Measurements from ENCODE around the gene DHX9. TPM values are rescaled to one million over a fixed set of nuclear protein-coding genes. Genes with fewer than 3 reads are reported as not detected.

The DHX9 gene
- total and polyA plus RNA-seq, 2 experiments from 2014 or later, result 151 to 262 TPM

DNA sequence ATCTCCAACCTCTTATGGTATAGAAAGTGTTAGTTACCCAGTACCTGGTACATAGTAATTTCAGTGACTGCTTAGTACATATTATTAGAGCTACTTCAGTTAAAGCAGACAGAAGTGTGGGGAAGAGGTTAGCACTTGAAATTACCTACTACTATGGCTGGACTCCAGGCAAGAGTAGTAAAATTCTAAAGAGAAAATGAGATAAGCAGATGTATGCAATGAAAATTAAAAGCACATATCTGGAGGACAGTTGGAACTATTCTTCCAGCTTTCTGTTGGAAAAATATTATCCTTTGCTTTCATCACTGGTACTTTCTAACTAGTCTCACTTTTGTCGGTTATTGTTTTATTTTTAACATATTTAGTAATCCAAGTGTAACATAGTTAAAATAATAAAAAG is 23.7 kb downstream of the DHX9 start:
- Histone ChIP-seq H3K4me2 (no peak overlapping the region), H3K27ac (ENCODE audit: low read depth) (no peak overlapping the region), H3K4me3 (no peak overlapping the region), H3K79me2 (replicated peaks; ENCODE audit: insufficient read depth) (peaks cover 87% of the 10 kb centered on the region), H4K20me1 (replicated peaks; ENCODE audit: insufficient read depth) (peaks cover 39% of the 10 kb centered on the region), H2AFZ (no peak overlapping the region), H3K27me3 (ENCODE audit: insufficient read depth) (no peaks in the 10 kb centered on the region), H3K4me1 (ENCODE audit: insufficient read depth) (no peaks in the 10 kb centered on the region), H3F3A (replicated peaks; ENCODE audit: low read depth) (peaks cover 7% of the 10 kb centered on the region; the same call in 1 of the 2 replicates), H3K36me3 (ENCODE audit: insufficient read depth) (peaks cover 99% of the 10 kb centered on the region), H3K9me2 (ENCODE audit: insufficient read depth) (no peaks in the 10 kb centered on the region)
- Mint-ChIP-seq H3K4me1 (no peaks in the 10 kb centered on the region), H3K9me3 (no peaks in the 10 kb centered on the region), H3K36me3 (ENCODE audit: low read depth) (peaks cover 98% of the 10 kb centered on the region), H3K27me3 (ENCODE audit: insufficient read depth, low read depth, poor library complexity) (peaks cover 2% of the 10 kb centered on the region), H3K4me3 (no peak overlapping the region), H3K27ac (no peak overlapping the region)
- no peak for TF ChIP-seq JUNB (IDR thresholded peaks at IDR 0.05; ENCODE audit: unreplicated experiment)
- no peak for TF ChIP-seq EZH2phosphoT487 (IDR thresholded peaks at IDR 0.05; ENCODE audit: unreplicated experiment)
- TF ChIP-seq, protein P1, sequence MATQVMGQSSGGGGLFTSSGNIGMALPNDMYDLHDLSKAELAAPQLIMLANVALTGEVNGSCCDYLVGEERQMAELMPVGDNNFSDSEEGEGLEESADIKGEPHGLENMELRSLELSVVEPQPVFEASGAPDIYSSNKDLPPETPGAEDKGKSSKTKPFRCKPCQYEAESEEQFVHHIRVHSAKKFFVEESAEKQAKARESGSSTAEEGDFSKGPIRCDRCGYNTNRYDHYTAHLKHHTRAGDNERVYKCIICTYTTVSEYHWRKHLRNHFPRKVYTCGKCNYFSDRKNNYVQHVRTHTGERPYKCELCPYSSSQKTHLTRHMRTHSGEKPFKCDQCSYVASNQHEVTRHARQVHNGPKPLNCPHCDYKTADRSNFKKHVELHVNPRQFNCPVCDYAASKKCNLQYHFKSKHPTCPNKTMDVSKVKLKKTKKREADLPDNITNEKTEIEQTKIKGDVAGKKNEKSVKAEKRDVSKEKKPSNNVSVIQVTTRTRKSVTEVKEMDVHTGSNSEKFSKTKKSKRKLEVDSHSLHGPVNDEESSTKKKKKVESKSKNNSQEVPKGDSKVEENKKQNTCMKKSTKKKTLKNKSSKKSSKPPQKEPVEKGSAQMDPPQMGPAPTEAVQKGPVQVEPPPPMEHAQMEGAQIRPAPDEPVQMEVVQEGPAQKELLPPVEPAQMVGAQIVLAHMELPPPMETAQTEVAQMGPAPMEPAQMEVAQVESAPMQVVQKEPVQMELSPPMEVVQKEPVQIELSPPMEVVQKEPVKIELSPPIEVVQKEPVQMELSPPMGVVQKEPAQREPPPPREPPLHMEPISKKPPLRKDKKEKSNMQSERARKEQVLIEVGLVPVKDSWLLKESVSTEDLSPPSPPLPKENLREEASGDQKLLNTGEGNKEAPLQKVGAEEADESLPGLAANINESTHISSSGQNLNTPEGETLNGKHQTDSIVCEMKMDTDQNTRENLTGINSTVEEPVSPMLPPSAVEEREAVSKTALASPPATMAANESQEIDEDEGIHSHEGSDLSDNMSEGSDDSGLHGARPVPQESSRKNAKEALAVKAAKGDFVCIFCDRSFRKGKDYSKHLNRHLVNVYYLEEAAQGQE (IDR thresholded peaks at IDR 0.05; ENCODE audit: unreplicated experiment), result no peak
- no peak for TF ChIP-seq POLR2AphosphoS5 (IDR thresholded peaks at IDR 0.05; ENCODE audit: low read depth)
- TF ChIP-seq STAT1 (IDR thresholded peaks at IDR 0.05; ENCODE audit: unreplicated experiment), result no peak
- TF ChIP-seq, protein P2, sequence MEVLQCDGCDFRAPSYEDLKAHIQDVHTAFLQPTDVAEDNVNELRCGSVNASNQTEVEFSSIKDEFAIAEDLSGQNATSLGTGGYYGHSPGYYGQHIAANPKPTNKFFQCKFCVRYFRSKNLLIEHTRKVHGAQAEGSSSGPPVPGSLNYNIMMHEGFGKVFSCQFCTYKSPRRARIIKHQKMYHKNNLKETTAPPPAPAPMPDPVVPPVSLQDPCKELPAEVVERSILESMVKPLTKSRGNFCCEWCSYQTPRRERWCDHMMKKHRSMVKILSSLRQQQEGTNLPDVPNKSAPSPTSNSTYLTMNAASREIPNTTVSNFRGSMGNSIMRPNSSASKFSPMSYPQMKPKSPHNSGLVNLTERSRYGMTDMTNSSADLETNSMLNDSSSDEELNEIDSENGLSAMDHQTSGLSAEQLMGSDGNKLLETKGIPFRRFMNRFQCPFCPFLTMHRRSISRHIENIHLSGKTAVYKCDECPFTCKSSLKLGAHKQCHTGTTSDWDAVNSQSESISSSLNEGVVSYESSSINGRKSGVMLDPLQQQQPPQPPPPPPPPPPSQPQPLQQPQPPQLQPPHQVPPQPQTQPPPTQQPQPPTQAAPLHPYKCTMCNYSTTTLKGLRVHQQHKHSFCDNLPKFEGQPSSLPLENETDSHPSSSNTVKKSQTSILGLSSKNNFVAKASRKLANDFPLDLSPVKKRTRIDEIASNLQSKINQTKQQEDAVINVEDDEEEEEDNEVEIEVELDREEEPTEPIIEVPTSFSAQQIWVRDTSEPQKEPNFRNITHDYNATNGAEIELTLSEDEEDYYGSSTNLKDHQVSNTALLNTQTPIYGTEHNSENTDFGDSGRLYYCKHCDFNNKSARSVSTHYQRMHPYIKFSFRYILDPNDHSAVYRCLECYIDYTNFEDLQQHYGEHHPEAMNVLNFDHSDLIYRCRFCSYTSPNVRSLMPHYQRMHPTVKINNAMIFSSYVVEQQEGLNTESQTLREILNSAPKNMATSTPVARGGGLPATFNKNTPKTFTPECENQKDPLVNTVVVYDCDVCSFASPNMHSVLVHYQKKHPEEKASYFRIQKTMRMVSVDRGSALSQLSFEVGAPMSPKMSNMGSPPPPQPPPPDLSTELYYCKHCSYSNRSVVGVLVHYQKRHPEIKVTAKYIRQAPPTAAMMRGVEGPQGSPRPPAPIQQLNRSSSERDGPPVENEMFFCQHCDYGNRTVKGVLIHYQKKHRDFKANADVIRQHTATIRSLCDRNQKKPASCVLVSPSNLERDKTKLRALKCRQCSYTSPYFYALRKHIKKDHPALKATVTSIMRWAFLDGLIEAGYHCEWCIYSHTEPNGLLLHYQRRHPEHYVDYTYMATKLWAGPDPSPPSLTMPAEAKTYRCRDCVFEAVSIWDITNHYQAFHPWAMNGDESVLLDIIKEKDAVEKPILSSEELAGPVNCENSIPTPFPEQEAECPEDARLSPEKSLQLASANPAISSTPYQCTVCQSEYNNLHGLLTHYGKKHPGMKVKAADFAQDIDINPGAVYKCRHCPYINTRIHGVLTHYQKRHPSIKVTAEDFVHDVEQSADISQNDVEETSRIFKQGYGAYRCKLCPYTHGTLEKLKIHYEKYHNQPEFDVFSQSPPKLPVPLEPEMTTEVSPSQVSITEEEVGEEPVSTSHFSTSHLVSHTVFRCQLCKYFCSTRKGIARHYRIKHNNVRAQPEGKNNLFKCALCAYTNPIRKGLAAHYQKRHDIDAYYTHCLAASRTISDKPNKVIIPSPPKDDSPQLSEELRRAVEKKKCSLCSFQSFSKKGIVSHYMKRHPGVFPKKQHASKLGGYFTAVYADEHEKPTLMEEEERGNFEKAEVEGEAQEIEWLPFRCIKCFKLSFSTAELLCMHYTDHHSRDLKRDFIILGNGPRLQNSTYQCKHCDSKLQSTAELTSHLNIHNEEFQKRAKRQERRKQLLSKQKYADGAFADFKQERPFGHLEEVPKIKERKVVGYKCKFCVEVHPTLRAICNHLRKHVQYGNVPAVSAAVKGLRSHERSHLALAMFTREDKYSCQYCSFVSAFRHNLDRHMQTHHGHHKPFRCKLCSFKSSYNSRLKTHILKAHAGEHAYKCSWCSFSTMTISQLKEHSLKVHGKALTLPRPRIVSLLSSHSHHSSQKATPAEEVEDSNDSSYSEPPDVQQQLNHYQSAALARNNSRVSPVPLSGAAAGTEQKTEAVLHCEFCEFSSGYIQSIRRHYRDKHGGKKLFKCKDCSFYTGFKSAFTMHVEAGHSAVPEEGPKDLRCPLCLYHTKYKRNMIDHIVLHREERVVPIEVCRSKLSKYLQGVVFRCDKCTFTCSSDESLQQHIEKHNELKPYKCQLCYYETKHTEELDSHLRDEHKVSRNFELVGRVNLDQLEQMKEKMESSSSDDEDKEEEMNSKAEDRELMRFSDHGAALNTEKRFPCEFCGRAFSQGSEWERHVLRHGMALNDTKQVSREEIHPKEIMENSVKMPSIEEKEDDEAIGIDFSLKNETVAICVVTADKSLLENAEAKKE (CRISPR knock-in tag; IDR thresholded peaks at IDR 0.05), result no peak
- no peak for TF ChIP-seq CREB1 (CRISPR knock-in tag; IDR thresholded peaks at IDR 0.05; ENCODE audit: low read depth)
- TF ChIP-seq EZH2 (IDR thresholded peaks at IDR 0.05; ENCODE audit: low read depth, unreplicated experiment), result no peak
- no peak for TF ChIP-seq ZNF331 (CRISPR knock-in tag; IDR thresholded peaks at IDR 0.05; ENCODE audit: low read depth)
- no peak for TF ChIP-seq ZNF114 (CRISPR knock-in tag; IDR thresholded peaks at IDR 0.05)
- TF ChIP-seq, protein P3, sequence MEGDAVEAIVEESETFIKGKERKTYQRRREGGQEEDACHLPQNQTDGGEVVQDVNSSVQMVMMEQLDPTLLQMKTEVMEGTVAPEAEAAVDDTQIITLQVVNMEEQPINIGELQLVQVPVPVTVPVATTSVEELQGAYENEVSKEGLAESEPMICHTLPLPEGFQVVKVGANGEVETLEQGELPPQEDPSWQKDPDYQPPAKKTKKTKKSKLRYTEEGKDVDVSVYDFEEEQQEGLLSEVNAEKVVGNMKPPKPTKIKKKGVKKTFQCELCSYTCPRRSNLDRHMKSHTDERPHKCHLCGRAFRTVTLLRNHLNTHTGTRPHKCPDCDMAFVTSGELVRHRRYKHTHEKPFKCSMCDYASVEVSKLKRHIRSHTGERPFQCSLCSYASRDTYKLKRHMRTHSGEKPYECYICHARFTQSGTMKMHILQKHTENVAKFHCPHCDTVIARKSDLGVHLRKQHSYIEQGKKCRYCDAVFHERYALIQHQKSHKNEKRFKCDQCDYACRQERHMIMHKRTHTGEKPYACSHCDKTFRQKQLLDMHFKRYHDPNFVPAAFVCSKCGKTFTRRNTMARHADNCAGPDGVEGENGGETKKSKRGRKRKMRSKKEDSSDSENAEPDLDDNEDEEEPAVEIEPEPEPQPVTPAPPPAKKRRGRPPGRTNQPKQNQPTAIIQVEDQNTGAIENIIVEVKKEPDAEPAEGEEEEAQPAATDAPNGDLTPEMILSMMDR (conservative IDR thresholded peaks at IDR 0.05; ENCODE audit: low read depth in 2 of 2), result no peak
- ATAC-seq, result no peak
- no peak for DNase-seq (ENCODE audit: low spot score)
